GM21367 (cell line): ENCODE results near the gene AP1M2.

Experiments used
- ATAC-seq: cut with Tn5 transposase; IDR thresholded peaks from one replicate; pipeline ENCODE4 v1.9.1; 2021; ENCODE audit not compliant: unreplicated experiment

The AP1M2 gene

DNA sequence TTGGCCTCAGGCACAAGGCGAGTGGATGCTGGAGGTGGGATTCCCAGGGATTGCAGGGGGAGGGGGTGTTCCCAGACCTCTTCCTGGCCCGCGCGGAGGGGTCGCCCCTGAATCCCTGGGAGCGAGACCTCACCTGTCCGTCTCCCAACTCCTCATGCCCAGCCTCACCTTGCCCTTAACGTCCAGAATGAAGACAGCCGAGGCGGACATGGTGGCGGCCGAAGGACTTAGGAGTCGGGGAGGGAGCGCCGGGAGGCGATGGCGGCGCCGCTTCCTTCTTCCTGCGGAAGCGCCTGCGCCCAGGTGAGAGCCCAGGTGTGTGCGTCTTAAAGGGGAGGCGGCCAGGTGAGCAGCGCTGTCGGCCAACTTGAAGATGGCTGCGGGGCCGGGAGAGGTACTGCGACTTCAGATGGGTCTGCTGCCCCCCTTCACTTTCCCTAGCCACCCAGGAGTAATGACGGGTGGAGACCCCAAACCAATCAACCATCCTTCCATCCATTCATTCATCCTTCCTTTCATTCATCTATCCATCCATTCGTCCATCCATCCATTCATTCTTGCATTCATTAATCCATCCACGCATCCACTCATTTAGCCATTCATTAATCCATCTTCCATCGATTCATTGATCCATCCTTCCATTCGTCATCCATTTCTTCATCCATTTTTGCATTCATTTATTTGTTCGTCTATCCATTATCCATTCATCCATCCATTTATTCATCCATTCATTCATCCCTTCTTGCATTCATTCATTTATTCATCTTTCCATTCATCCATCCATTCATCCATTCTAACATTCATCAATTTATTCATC, at the start of gene AP1M2:
Gene AP1M2 (minus strand): TSS at position 291 of the 817 bp plus-strand sequence. CDS start 81 bp downstream, at position 210.
- ATAC-seq, result no peak

DNA sequence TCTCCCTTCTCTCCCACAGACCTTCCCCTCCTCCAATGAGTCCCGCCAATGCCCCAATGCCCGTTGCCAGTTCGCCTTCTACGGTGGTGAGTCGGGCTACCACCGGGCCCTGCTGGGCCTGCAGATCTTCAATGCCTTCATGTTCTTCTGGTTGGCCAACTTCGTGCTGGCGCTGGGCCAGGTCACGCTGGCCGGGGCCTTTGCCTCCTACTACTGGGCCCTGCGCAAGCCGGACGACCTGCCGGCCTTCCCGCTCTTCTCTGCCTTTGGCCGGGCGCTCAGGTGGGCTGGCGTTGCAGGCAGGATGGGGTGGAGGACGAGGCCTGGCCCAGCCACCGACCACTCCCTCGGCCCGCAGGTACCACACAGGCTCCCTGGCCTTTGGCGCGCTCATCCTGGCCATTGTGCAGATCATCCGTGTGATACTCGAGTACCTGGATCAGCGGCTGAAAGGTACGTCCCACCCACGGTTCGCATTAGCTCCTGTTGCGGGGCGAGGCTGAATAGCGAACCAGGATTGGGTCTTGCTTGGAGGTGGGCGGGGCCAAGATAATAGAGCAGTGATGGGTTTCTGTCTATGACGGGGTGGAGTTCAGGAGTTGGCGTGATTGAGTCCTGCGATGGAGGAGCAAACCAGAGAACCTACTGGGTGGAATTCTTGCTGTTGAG, 49.3 kb upstream of the AP1M2 start:
- ATAC-seq, result no peak

- no peak for ATAC-seq
Measured at GRCh38 chr19:10634963-10635362, 47.9 kb upstream of the AP1M2 start.

DNA sequence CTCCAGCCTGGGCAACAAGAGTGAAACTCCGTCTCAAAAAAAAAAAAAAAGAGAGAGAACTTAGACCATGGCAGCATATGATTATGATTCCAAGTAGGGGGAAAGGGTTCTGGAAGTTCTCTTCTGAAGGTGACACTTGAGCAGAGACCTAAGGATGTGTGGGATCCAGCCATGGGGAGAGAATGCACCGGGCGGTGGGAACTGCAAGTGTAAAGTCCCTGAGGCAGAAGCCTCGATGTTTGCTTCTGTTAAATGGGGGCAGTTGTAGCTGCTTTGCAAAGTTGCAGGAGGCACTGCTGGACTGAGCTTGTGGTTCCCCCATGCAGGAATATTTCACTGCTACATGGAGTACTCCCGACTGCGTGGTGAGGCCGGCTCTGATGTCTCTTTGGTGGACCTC, 47.3 kb upstream of the AP1M2 start:
- ATAC-seq, result no peak

- no peak for ATAC-seq
Measured at GRCh38 chr19:10631874-10632273, 44.8 kb upstream of the AP1M2 start.

DNA sequence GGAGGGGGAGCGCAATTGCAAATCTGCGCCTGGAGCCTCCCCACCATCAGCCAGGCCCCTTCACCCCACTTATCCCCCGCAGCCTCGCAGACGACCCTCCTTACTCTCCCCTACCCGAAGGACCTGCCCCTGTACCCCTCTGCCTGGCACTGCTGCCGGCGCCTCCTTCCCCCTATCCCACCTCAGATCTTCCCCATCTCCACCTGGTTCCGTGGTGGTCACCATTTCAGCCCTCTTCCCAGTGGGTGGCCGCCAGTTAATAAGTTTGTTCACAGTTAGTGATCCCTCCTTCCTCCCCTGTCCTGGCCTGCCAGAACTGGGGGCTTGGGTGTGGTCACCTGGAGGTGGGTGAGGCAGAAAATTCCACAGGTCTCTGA, 38.6 kb upstream of the AP1M2 start:
- no peak for ATAC-seq

DNA sequence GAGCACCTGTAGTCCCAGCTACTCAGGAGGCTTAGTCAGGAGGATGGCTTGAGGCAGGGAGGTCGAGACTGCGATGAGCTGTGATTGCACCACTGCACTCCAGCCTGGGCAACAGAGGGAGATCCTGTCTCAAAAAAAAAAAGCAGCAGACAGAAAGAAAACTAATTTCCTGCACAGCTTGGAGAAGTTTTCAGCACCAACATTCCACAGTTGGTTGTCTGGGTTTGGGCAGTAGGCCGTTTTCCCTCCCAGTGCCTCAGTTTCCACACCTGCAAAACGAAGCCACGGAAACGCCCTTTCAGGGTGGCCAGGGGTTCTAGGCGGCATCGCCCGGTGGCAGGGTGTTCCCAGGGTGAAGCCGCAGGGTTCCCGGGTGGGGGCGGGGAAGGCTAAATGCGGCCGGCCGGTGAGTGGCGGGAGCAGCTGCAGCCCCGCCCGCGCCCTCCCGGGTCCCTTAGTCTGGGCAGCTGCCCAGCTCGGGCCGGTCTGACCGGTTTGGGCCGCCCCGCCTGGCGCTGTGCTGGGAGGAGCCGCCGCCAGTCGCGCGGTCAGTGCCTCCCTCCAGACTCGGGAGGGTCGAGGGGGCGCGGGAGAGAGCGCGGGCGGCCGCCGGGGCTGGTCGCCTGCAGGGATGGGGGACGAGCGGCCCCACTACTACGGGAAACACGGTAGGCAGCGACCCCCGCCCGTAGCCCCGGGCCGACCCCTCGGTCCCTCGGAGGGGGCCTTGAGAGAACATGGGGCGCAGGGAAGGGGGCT, 38.1 kb upstream of the AP1M2 start, which contains the start of gene SLC44A2:
Gene SLC44A2 (plus strand): TSS at position 551 of the 759 bp plus-strand sequence. CDS start 81 bp downstream, at position 632.
- no peak for ATAC-seq

DNA sequence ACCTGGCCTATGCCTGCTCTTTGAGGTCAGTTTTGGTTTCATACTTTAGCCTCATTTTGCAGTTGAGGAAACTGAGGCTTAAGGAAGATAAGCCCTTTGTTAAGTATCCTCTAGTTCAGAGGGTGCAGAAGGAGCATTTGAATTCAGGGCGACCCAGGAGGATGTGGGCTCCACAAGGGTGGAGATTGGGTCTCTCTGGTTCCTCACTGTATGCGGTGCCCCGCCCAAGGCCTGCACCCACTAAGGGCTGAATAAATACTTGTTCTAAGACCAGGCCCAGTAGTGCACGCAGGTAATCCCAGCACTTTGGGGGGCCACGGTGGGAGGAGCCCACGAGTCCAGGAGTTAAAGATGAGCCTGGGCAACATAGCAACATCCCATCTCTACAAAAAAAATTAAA, 37.5 kb upstream of the AP1M2 start:
- no peak for ATAC-seq

DNA sequence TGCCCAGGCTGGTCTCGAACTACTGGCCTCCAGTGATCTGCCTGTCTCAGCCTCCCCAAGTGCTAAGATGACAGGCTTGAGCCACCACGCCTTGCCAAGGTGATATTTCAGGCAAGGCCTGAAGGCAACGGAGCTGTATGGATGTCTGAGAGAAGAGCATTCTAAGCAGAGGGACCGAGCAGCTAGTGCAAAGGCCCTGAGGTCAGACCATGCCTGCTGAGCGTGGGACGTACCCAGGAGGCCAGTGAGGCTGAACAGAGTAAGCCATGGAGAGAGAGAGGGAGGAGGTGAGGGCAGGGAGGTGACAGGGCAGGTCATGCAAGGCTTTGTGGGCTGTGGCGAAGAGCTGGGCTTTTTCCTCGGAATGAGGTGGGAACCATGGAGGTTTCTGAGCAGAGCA, 34.9 kb upstream of the AP1M2 start:
- ATAC-seq, result no peak

DNA sequence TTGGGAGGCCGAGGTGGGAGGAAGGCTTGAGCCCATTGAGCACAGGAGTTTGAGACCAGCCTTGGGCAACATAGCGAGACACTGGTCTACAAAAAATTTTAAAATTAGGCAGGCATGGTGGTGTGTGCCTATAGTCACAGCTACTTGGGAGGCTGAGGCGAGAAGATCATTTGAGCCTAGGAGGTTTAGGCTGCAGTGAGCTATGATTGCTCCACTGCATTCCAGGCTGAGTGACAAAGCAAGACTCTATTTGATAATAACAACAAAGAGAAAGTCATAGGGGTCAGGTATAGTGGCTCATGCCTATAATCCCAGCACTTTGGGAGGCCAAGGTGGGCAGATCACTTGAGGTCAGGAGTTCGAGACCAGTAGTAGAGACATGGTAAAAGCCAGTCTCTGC, 33.7 kb upstream of the AP1M2 start:
- no peak for ATAC-seq

- no peak for ATAC-seq
Measured at GRCh38 chr19:10618846-10619245, 31.7 kb upstream of the AP1M2 start.

DNA sequence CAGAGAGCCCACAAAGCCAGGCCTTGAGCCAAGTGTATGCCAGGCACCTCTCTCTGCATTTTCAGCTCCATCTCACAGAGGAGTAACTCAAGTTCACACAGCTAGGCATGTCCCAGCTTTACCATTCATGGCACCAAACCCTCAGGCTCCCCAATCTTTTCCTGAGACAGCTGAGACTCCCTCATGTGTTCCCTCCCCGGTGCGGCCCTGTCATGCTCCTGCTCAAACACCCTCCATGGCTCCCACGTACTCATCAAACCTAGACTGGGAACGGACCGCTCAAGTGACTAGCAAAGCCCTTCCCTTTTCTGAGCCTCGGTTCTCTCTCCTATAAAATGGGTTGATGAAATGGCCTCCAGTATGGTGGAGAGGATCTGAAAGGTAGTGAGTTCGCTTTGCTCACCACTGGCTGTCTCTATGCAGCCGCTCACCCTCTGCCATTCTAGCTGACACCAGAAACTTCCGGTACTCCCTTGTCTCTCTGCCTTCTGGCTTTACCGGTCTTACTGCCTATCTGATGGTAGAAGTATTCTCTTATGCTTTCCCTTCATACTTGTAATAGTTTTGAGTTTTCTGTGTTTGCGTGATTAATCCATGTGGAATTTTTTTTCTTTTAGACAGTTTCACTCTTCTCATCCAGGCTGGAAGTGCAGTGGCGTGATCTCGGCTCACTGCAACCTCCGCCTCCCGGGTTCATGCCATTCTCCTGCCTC, 30.5 kb upstream of the AP1M2 start:
- ATAC-seq, result no peak

GRCh38 chr19:10615429-10616023, 28.4 kb upstream of the AP1M2 start:
- ATAC-seq, result no peak

- ATAC-seq, result no peak
Measured at GRCh38 chr19:10612499-10613119, 25.5 kb upstream of the AP1M2 start.

DNA sequence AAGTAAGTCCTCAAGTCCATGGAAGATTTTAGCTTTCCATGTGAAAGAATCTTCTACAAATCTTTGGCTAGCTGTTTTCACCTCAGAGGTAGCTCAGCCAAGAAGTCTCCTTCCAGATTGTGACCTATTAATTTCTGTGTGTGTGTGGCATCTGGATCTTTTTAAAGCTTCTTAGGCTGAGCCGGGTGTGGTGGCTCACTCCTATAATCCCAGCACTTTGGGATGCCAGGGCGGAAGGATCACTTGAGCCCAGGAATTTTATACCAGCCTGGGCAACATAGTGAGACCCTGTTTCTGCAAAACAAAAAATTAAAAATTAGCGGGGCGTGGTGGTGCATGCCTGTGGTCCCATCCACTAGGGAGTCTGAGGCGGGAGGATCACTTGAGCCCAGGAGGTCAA, 24.8 kb upstream of the AP1M2 start:
- ATAC-seq, result no peak

- peak; percentile 16 for ATAC-seq
Measured at GRCh38 chr19:10604460-10604980, 17.4 kb upstream of the AP1M2 start.

DNA sequence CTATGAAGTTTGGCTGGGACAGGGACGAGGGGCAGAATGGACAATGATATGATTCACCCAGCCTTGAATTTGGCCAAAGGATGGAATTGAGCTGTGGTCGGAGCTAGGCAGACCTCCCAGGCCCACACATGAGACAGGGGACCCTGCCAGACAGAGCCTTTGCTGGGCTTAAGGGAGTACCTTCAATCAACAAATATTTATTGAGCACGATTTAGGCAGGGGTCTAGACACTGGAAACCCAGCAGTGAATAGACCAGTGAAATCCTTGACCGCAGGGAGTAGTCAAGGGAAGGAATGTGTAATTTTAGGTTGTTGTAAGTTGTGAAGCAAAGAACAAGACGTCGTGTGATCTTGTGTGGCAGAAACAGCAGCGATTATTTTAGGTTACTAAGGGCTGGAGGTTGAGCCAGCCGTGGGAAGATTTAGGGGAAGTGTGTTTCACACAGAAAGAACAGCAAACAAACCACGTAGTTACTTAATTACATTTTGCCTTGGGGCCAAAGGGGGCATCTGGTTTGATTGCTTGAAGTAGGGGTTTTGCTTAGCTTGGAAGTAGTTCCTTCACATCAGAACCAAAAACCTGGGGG, 16.9 kb upstream of the AP1M2 start:
- ATAC-seq, result peak; percentile 17

DNA sequence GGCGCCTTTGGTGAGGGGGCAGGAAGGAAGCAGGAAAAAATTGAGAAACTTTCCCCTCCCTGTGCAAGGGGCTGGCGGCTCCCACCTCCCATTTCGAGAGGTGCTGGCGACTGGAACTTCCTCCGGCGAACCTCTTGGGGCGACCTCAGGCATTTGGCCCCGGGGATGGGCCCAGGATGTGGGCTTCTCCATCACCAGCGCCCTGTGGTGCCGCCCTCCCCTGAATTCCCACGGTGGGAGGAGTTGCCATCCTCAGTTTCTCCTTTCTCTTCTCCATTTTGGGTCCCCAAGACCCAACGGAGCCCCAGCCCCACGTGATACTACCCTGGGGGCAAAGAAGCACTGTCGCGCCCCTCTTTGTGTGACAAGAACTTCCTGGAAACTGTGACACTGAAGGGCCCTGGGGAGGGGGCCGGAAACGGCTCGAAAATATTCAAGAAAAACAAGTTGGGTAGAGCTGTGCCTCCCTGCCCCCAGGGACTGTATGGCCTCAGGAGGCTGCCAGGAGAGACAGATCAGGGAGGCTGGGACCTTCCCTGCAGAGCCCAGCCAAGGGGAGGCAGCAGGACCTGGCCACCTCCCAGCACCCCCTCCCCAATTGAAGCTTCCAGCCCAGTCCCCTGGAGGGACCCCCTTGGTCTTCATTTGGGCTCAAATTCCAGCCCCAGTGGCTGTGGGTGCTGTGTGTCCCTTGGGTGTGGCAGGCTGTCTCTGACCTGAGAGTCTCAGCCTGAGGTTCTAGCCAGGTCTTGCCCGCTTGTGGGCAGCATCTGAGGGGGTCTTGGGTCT, 16.2 kb upstream of the AP1M2 start:
- ATAC-seq, result peak; percentile 42
